Measurements from ENCODE around the gene PCIF1. TPM values are rescaled to one million over a fixed set of nuclear protein-coding genes. Genes with fewer than 3 reads are reported as not detected.
"Not testable (repeated sequence)": the region's sequence is repeated elsewhere in the genome, so short reads cannot be mapped to it uniquely, and the experiment has no call there.

PCIF1 gene
- total and polyA plus RNA-seq, 7 donors: 26.4 to 39.3 (median 31.9) TPM

DNA sequence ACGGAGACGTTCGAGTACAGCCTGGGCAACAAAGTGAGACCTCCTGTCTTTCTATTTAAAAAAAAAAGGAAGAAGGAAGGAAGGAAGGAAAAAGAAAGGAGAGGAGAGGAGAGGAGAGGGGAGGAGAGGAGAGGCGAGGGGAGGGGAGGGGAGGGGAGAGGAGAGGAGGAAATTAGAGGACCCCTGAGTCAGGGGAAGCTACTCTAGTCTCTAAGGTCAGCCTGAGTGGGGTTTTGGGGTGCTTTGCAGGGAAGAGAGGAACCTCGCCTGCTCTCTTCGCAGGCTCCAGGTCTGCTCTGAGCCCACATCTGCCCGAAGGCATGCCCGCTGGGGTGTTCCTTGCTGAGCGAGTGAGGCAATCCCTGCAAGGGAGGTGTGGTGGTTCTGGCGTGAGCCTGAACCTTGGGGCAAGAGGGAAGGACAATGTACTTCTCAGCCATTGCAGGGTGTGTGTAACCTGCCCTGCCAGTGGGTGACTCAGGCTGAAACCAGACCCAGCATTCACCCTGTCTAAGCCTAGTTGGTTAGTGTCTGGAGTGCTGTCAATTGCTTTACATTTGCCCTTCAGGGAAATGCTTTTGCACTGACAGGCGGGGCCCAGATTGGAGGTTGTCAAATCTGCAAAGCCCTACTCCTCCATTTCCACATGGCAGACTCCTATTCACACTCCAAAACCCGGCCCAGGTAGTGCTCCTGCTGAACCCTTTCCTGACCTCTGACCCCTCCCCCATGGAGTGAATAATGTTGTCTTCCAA lies 58.9 kb downstream of the PCIF1 start:
- TF ChIP-seq POLR2AphosphoS5 (IDR thresholded peaks at IDR 0.05) (no peak), POLR2A (IDR thresholded peaks at IDR 0.05) (no peak), EP300 (IDR thresholded peaks at IDR 0.05) (no peak)
- TF ChIP-seq, protein P1, sequence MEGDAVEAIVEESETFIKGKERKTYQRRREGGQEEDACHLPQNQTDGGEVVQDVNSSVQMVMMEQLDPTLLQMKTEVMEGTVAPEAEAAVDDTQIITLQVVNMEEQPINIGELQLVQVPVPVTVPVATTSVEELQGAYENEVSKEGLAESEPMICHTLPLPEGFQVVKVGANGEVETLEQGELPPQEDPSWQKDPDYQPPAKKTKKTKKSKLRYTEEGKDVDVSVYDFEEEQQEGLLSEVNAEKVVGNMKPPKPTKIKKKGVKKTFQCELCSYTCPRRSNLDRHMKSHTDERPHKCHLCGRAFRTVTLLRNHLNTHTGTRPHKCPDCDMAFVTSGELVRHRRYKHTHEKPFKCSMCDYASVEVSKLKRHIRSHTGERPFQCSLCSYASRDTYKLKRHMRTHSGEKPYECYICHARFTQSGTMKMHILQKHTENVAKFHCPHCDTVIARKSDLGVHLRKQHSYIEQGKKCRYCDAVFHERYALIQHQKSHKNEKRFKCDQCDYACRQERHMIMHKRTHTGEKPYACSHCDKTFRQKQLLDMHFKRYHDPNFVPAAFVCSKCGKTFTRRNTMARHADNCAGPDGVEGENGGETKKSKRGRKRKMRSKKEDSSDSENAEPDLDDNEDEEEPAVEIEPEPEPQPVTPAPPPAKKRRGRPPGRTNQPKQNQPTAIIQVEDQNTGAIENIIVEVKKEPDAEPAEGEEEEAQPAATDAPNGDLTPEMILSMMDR (IDR thresholded peaks at IDR 0.05): no peak
- peaks cover 0 to 80% (median 25%) of the 10 kb centered on the region in 3 donors for H3K27me3 ChIP-seq
- no peak overlapping the region for H3K27ac ChIP-seq

DNA sequence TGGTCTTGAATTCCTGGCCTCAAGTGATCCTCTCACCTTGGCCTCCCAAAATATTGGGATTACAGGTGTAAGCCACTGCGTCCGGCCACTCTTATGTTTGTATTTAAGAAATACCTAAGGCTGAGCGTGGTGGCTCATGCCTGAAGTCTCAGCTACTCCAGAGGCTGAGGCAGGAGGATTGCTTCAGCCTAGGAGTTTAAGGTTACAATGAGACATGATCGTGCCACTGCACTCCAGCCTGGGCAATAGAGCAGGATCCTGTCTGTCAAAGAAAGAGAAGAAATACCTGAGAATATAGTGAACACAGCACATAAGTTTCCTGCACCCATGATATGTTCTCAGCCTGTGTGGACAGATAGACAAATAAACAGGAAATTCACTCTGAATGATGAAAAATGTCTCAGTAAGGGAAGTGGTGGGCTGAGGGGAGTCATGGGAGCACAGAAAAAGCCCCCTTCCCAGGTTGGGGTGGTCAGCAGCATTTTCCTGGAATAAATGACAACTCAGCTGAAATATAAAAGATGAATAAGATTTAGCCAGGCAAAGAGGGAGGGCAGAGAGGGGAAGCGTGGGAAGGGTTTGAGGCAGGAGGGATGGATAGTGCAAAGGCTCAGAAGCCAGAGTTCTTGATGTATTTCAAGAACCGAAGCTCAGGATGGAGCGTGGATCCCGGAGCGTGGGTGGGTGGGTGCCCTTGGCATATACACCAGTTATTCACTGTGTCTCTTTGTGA lies 60.4 kb downstream of the PCIF1 start:
- TF ChIP-seq EP300 (IDR thresholded peaks at IDR 0.05) (no peak), POLR2A (IDR thresholded peaks at IDR 0.05) (no peak), POLR2AphosphoS5 (IDR thresholded peaks at IDR 0.05) (no peak)
- TF ChIP-seq, protein P1 (IDR thresholded peaks at IDR 0.05): no peak
- Histone ChIP-seq H3K36me3 (no peaks in the 10 kb centered on the region), H3K27ac (no peak overlapping the region), H3K27me3 (peaks cover 0 to 87% (median 39%) of the 10 kb centered on the region in 3 donors), H3K4me3 (no peak overlapping the region), H3K4me1 (no peaks in the 10 kb centered on the region), H3K9me3 (no peaks in the 10 kb centered on the region)
- intact Hi-C loops (cut with DNase I): no loop called here
- whole genome bisulfite sequencing, 2 donors: 68 to 73% methylated on average over 9 of the region's 9 CpGs
- DNase-seq: peak; percentile 6

More for the DNA sequence above, 58.9 kb downstream of the PCIF1 start:
- no peaks in the 10 kb centered on the region for H3K36me3 ChIP-seq
- no peak overlapping the region for H3K4me3 ChIP-seq
- no peaks in the 10 kb centered on the region for H3K4me1 ChIP-seq
- DNase-seq: peak; percentile 45
- WGBS, 2 donors: 49 to 74% methylated on average over 12 of the region's 12 CpGs
- H3K9me3 ChIP-seq: no peaks in the 10 kb centered on the region
- intact Hi-C loops (cut with DNase I): no loop called here

DNA sequence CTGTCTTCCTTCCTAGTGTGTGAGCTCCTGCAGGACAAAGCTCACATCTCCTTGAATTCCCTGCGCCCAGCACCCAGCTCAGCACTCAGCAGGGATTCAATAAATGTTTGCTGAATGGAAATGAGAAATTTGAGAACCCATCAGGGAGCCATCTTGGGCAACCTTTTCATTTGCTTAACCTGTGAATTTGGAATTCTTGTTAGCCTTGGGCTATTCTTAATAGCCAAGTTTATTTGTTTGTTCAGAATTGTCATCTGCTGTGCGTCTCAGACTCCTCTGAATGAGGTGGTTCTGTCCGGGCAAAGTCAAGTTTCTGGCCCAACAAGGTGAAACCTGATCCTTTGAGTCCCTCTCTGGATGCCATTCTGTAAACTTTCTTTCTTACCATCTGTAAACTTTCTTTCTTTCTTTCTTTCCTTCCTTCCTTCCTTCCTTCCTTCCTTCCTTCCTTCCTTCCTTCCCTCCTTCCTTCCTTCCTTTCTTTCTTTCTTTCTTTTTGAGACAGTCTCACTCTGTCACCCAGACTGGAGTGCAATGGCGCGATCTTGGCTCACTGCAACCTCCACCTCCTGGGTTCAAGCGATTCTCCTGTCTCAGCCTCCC lies 61.1 kb downstream of the PCIF1 start:
- H3K27ac ChIP-seq; H3K36me3 ChIP-seq; H3K4me3 ChIP-seq; H3K4me1 ChIP-seq; intact Hi-C loops (cut with DNase I); H3K9me3 ChIP-seq: not testable (repeated sequence)
- WGBS, 2 donors: 62 to 72% methylated on average over 6 of the region's 6 CpGs
- peaks cover 0 to 88% (median 39%) of the 10 kb centered on the region in 3 donors for H3K27me3 ChIP-seq
- DNase-seq: peak; percentile 10

DNA sequence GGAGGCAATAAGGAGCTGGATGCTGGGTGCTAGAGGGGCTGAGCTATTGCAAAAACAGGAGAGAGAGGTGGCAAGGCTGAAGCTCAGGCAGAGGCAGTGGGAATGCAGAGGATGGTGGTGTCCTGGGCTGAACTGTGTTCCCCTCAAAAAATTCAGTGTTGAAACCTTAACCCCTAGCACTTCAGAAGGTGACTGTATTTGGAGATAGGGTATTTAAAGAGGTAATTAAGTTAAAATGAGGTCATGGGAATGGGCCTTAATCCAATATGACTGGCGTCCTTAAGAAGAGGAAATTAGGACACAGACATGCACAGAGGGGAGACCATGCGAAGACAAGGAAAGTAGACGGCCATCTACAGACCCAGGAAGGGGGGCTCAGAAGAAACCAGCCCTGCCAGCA lies 62.7 kb downstream of the PCIF1 start:
- WGBS, 2 donors: 31 to 53% methylated on average over 3 of the region's 3 CpGs
- Histone ChIP-seq H3K36me3 (no peaks in the 10 kb centered on the region), H3K9me3 (no peaks in the 10 kb centered on the region), H3K27me3 (peaks cover 0 to 90% (median 33%) of the 10 kb centered on the region in 3 donors), H3K4me1 (no peaks in the 10 kb centered on the region), H3K4me3 (no peak overlapping the region), H3K27ac (no peak overlapping the region)
- DNase-seq: peak; percentile 15
- TF ChIP-seq, protein P1 (IDR thresholded peaks at IDR 0.05): no peak
- no peak for TF ChIP-seq POLR2A (IDR thresholded peaks at IDR 0.05)
- no peak for TF ChIP-seq POLR2AphosphoS5 (IDR thresholded peaks at IDR 0.05)
- no peak for TF ChIP-seq EP300 (IDR thresholded peaks at IDR 0.05)
- intact Hi-C loops (cut with DNase I): no loop called here

Other genes with a start within 250 kb of the PCIF1 start
- gene WFDC13, start 232.6 kb upstream of the PCIF1 start, total RNA-seq: not detected
- not detected for gene WFDC13, start 232.6 kb upstream of the PCIF1 start, polyA plus RNA-seq
- not detected for gene WFDC10B, start 229.7 kb upstream of the PCIF1 start, total RNA-seq
- under 1 TPM in 1 of 3 donors, not detected in 2; 0.52 TPM for gene WFDC10B, start 229.7 kb upstream of the PCIF1 start, polyA plus RNA-seq
- gene SPINT4, start 212.3 kb upstream of the PCIF1 start, total RNA-seq: not detected
- not detected for gene SPINT4, start 212.3 kb upstream of the PCIF1 start, polyA plus RNA-seq
- gene WFDC3, start 142.8 kb upstream of the PCIF1 start, total RNA-seq: 1 to 10 TPM in 3 of 4 donors, not detected in 1; 2.9 to 7.7 (median 3.9) TPM
- 10 to 100 TPM in 2 of 3 donors, 1 to 10 TPM in 1; 4.6 to 19.2 (median 13.9) TPM for gene WFDC3, start 142.8 kb upstream of the PCIF1 start, polyA plus RNA-seq
- 10 to 100 TPM; 33.0 to 59.9 (median 40.6) TPM for gene DNTTIP1, start 142.7 kb upstream of the PCIF1 start, total RNA-seq
- 100 to 1,000 TPM in 1 of 3 donors, 10 to 100 TPM in 2; 51.9 to 107 (median 71.4) TPM for gene DNTTIP1, start 142.7 kb upstream of the PCIF1 start, polyA plus RNA-seq
- gene UBE2C, start 122.0 kb upstream of the PCIF1 start, total RNA-seq: 1 to 10 TPM in 1 of 4 donors, not detected in 3; 3.3 TPM
- gene UBE2C, start 122.0 kb upstream of the PCIF1 start, polyA plus RNA-seq: 10 to 100 TPM; 12.6 to 90.3 (median 29.6) TPM
- 1 to 10 TPM in 1 of 4 donors, under 1 TPM in 1, not detected in 2; 0.95 to 1.6 TPM for gene TNNC2, start 107.4 kb upstream of the PCIF1 start, total RNA-seq
- gene TNNC2, start 107.4 kb upstream of the PCIF1 start, polyA plus RNA-seq: 10 to 100 TPM in 2 of 3 donors, 1 to 10 TPM in 1; 2.9 to 15.6 (median 10.2) TPM
- 10 to 100 TPM; 46.7 to 82.5 (median 52.2) TPM for gene SNX21, start 100.9 kb upstream of the PCIF1 start, total RNA-seq
- 10 to 100 TPM; 10.4 to 16.8 (median 15.2) TPM for gene SNX21, start 100.9 kb upstream of the PCIF1 start, polyA plus RNA-seq
- gene ACOT8, start 77.3 kb upstream of the PCIF1 start, total RNA-seq: 10 to 100 TPM; 28.5 to 42.5 (median 35.0) TPM
- gene ACOT8, start 77.3 kb upstream of the PCIF1 start, polyA plus RNA-seq: 100 to 1,000 TPM in 1 of 3 donors, 10 to 100 TPM in 2; 51.0 to 131 (median 80.5) TPM
- gene ZSWIM3, start 77.1 kb upstream of the PCIF1 start, total RNA-seq: 1 to 10 TPM; 1.7 to 3.5 (median 2.9) TPM
- gene ZSWIM3, start 77.1 kb upstream of the PCIF1 start, polyA plus RNA-seq: 1 to 10 TPM; 2.4 to 3.5 (median 2.5) TPM
- 1 to 10 TPM; 6.4 to 9.4 (median 7.1) TPM for gene ZSWIM1, start 53.5 kb upstream of the PCIF1 start, total RNA-seq
- 1 to 10 TPM; 3.6 to 6.5 (median 3.9) TPM for gene ZSWIM1, start 53.5 kb upstream of the PCIF1 start, polyA plus RNA-seq
- gene SPATA25, start 47.1 kb upstream of the PCIF1 start, total RNA-seq: 1 to 10 TPM; 1.6 to 7.5 (median 3.0) TPM
- gene SPATA25, start 47.1 kb upstream of the PCIF1 start, polyA plus RNA-seq: 1 to 10 TPM in 1 of 3 donors, not detected in 2; 1.7 TPM
- 10 to 100 TPM; 18.9 to 25.8 (median 20.3) TPM for gene NEURL2, start 43.5 kb upstream of the PCIF1 start, total RNA-seq
- 1 to 10 TPM; 1.8 to 4.6 (median 3.9) TPM for gene NEURL2, start 43.5 kb upstream of the PCIF1 start, polyA plus RNA-seq
- gene CTSA, start 43.3 kb upstream of the PCIF1 start, total RNA-seq: 10 to 100 TPM; 45.7 to 79.5 (median 56.7) TPM
- gene CTSA, start 43.3 kb upstream of the PCIF1 start, polyA plus RNA-seq: 100 to 1,000 TPM in 2 of 3 donors, 10 to 100 TPM in 1; 64.9 to 203 (median 169) TPM
- gene PLTP, start 22.5 kb upstream of the PCIF1 start, total RNA-seq: 100 to 1,000 TPM in 3 of 4 donors, 10 to 100 TPM in 1; 68.7 to 296 (median 156) TPM
- 10 to 100 TPM; 36.6 to 52.0 (median 47.4) TPM for gene PLTP, start 22.5 kb upstream of the PCIF1 start, polyA plus RNA-seq
- gene ZNF335, start 37.5 kb downstream of the PCIF1 start, total RNA-seq: 10 to 100 TPM; 12.0 to 24.4 (median 14.9) TPM
- 10 to 100 TPM in 1 of 3 donors, 1 to 10 TPM in 2; 5.4 to 17.1 (median 5.5) TPM for gene ZNF335, start 37.5 kb downstream of the PCIF1 start, polyA plus RNA-seq
- under 1 TPM in 1 of 4 donors, not detected in 3; 0.27 TPM for gene MMP9, start 74.2 kb downstream of the PCIF1 start, total RNA-seq
- gene MMP9, start 74.2 kb downstream of the PCIF1 start, polyA plus RNA-seq: 10 to 100 TPM in 1 of 3 donors, 1 to 10 TPM in 1, under 1 TPM in 1; 0.60 to 27.1 (median 2.5) TPM
- under 1 TPM in 1 of 4 donors, not detected in 3; 0.14 TPM for gene SLC12A5, start 94.5 kb downstream of the PCIF1 start, total RNA-seq
- gene SLC12A5, start 94.5 kb downstream of the PCIF1 start, polyA plus RNA-seq: 1 to 10 TPM in 1 of 3 donors, not detected in 2; 1.4 TPM
- gene NCOA5, start 155.3 kb downstream of the PCIF1 start, total RNA-seq: 10 to 100 TPM; 22.4 to 39.2 (median 29.5) TPM
- gene NCOA5, start 155.3 kb downstream of the PCIF1 start, polyA plus RNA-seq: 10 to 100 TPM; 10.6 to 19.5 (median 11.4) TPM
- gene CD40, start 183.6 kb downstream of the PCIF1 start, total RNA-seq: 10 to 100 TPM in 2 of 4 donors, 1 to 10 TPM in 2; 5.0 to 15.6 (median 11.1) TPM
- 10 to 100 TPM in 1 of 3 donors, 1 to 10 TPM in 2; 3.6 to 25.2 (median 7.9) TPM for gene CD40, start 183.6 kb downstream of the PCIF1 start, polyA plus RNA-seq